Rectal smooth muscle tissue (tissue), 1 donor: ENCODE results near the gene RAB13.
A peak's percentile ranks its signal among the peaks of the same experiment; 100 is the strongest.

Experiments used
- H3K27ac ChIP-seq: one replicate; pipeline ENCODE4 v1.7.0; 2013; ENCODE audit warnings: low read depth, low read length, inconsistent platforms
- H3K27me3 ChIP-seq: one replicate; pipeline ENCODE4 v1.7.0; 2013; ENCODE audit warnings: low read length; ENCODE audit not compliant: control insufficient read depth, insufficient read depth
- H3K36me3 ChIP-seq: one replicate; pipeline ENCODE4 v1.7.0; 2013; ENCODE audit warnings: low read length; ENCODE audit not compliant: control insufficient read depth, insufficient read depth
- H3K4me1 ChIP-seq: one replicate; pipeline ENCODE4 v1.7.0; 2013; ENCODE audit warnings: low read length; ENCODE audit not compliant: control insufficient read depth, insufficient read depth
- H3K4me3 ChIP-seq: one replicate; pipeline ENCODE4 v1.7.0; 2013; ENCODE audit warnings: low read length
- H3K9ac ChIP-seq: one replicate; pipeline ENCODE4 v1.7.0; 2013; ENCODE audit warnings: low read length

RAB13 gene

DNA sequence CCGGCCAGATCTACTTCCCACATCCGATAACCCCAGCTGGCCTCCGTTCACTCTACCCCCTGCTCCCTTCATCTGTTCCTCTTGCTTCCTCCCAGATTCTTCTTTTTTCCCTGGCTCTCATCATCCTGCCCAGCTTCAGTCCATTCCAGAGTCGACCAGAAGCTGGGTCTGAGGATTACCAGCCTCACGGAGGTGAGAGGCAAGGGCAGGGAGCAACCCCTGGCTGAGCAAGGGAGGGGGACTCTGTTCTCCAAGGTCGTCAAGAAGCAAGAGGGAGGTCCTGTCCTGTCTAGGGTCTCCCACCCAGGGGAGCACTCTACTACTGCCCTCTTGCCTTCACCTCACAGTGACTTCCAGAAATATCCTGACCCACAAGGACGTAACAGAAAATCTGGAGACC lies 12.6 kb downstream of the RAB13 start:
- Histone ChIP-seq H3K27ac (no peak overlapping the region), H3K4me1 (peaks cover 6% of the 10 kb centered on the region), H3K4me3 (no peak overlapping the region), H3K36me3 (peaks cover 5% of the 10 kb centered on the region), H3K27me3 (no peaks in the 10 kb centered on the region), H3K9ac (no peak overlapping the region)

DNA sequence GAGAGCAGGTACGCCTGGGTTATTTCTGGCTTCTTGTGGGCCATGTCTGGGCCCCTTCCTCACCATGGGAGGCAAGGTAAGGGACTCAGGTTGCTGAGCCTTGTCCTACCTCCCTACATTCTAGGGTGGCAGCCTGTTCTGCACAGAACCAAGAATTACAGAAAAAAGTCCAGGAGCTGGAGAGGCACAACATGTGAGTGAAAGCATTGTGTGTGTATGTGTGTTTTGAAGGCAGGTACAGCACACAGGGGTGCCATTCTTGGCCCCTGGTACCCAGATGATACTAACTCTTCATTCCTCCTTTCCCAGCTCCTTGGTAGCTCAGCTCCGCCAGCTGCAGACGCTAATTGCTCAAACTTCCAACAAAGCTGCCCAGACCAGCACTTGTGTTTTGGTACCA lies 13.1 kb downstream of the RAB13 start:
- H3K36me3 ChIP-seq = peaks cover 5% of the 10 kb centered on the region

DNA sequence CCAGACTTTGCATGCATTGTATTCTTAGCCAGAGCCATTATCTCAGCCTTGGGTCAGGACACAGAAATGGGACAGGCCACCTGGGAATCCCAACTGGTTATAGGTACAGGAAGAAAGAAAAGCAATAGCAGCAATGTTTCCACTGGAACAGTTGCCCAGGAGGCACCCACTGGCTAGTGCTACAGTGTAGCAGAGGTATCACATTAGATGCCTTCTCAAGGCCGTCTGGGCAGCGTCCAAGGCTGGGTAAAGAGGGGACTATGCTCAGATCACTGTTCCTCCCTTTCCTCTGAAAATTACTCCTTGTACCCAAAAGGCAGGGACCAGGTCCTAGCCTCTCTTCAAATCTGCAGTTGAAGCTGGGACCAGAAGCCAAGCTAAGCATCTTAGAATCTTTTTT lies 15.8 kb downstream of the RAB13 start:
- no peak overlapping the region for H3K27ac ChIP-seq
- peaks cover 10% of the 10 kb centered on the region for H3K4me1 ChIP-seq
- peaks cover 5% of the 10 kb centered on the region for H3K36me3 ChIP-seq
- H3K27me3 ChIP-seq = no peaks in the 10 kb centered on the region
- no peak overlapping the region for H3K9ac ChIP-seq
- H3K4me3 ChIP-seq = no peak overlapping the region

More for the DNA sequence above, 13.1 kb downstream of the RAB13 start:
- Histone ChIP-seq H3K9ac (no peak overlapping the region), H3K4me3 (no peak overlapping the region), H3K4me1 (peaks cover 9% of the 10 kb centered on the region), H3K27me3 (no peaks in the 10 kb centered on the region), H3K27ac (no peak overlapping the region)

DNA sequence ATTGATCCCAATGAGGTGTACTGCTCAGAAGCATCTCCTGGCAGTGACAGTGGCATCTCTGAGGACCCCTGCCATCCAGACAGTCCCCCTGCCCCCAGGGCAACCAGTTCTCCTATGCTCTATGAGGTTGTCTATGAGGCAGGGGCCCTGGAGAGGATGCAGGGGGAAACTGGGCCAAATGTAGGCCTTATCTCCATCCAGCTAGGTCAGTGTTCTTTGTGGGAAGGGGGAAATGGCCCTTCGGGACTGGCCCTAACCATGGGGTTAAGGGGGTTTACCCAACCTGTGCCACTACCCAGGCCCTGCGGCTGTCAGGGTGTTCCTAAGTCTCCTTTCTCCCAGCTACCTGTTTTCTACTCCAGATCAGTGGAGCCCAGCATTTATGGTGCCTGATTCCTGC lies 17.2 kb downstream of the RAB13 start:
- H3K9ac ChIP-seq = no peak overlapping the region
- H3K27ac ChIP-seq = no peak overlapping the region
- H3K27me3 ChIP-seq = no peaks in the 10 kb centered on the region
- H3K4me3 ChIP-seq = no peak overlapping the region
- H3K36me3 ChIP-seq = peaks cover 5% of the 10 kb centered on the region
- H3K4me1 ChIP-seq = peaks cover 14% of the 10 kb centered on the region

DNA sequence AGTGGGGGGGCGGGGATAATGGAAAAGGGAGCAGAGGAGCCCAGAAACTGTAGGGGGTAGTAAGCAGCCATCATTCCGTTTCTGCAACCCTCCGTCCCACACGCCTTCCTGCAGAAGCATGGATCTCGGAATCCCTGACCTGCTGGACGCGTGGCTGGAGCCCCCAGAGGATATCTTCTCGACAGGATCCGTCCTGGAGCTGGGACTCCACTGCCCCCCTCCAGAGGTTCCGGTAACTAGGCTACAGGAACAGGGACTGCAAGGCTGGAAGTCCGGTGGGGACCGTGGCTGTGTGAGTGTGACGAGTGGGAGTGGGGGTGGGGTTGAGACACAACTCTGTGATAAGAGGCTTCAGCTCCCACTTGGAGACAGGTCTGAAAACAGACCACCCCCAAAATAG lies 17.7 kb downstream of the RAB13 start:
- Histone ChIP-seq H3K27ac (peak overlapping the region; percentile 14), H3K4me1 (peaks cover 14% of the 10 kb centered on the region), H3K9ac (peak overlapping the region; percentile 53), H3K36me3 (peaks cover 5% of the 10 kb centered on the region), H3K4me3 (peak overlapping the region; percentile 71), H3K27me3 (no peaks in the 10 kb centered on the region)

DNA sequence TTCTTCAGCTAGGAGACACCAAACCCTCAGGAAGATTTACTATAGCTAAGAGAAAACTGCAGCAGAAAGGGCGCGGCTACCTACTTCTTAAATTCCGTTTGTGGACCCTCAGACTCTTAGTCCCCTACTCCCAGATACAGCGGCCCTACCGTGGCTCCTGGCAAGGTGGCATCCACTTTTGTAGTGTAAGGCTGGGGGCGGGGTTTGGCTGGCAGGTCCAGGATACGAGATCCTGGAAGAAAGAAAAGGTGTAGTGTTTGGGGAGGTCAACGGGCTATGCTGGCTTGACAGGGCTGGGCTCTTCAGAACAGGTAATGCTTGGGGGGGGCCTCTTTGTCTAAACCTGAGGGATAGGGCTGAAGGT lies 18.2 kb downstream of the RAB13 start:
- Histone ChIP-seq H3K27ac (peak overlapping the region; percentile 89), H3K4me3 (peak overlapping the region; percentile 71), H3K36me3 (peaks cover 2% of the 10 kb centered on the region), H3K4me1 (peaks cover 14% of the 10 kb centered on the region), H3K9ac (peak overlapping the region; percentile 29), H3K27me3 (no peaks in the 10 kb centered on the region)

DNA sequence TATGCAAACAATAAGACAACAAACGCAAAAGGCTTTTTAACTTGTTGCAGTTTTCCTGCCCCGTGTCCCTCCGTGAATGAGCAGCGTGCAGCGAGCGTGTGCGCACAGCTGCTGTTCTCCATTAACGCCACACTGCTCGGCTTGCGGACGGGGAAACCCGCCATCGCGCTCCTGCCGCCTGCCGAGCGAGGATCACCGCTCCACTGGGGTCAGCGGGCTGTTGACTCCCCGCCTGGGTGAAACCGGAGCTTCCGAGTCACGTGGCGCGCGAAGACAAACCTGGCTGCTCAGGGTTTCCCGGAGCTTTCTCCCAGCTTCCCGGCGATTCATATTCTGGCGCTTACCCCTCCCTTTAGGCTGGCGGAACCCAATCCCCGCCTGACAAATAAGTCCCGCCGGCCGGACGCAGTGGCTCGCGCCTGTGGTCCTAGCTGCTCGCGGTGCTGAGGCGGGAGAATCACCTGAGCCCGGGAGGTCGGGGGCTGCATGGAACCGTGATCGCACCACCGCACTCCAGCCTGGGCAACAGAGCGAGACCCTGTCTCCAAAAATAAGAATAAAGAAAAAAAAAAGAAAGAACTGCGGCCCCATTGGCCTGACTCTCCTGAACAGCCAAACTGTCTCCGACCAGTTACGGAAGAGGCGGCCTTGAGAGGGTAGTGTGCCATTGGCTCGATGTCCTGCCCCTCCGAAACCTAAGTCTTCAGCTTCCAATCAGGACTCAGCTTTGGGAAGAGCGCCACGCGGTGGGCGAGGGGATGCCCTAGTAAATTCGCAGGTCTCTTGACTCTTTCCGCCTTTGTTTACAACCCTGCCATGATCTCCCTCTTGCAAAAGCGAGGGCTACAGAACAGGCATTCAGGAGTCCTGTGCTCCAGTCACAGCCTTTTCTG lies 18.8 kb downstream of the RAB13 start, which contains the start of gene CREB3L4:
Gene CREB3L4 (plus strand): TSS at position 796 of the 893 bp plus-strand sequence. CDS start 624 bp downstream, outside the sequence.
- peak within 1 kb of the TSS; percentile 89 for H3K27ac ChIP-seq
- no peaks in the 10 kb centered on the region for H3K36me3 ChIP-seq
- H3K4me1 ChIP-seq = peaks cover 14% of the 10 kb centered on the region
- peak within 1 kb of the TSS; percentile 71 for H3K4me3 ChIP-seq
- H3K9ac ChIP-seq = peak within 1 kb of the TSS; percentile 53
- H3K27me3 ChIP-seq = no peaks in the 10 kb centered on the region

DNA sequence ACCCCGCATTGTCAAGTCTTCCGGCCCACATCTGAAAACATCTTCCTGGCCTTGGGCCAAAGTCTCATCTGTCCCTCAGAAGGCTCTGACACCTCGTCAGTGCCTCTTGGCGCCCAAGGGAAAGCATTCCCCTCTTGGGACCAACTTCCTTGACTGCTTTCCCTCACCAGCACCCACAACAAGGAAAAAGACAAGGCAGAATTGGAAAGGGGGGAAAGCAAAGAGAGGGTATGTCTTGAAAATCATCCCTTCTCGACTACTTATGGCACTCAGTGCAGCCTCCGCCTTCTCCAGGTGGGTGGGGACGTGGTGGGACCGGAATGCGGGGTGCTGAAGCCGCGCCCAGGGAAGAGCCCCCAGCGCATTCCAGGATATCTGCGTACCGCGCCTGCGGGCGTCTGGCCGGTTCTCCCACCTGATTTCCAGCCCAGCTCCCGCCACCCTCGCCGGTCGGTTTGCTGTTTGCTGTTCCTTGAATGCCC lies 22.2 kb downstream of the RAB13 start:
- Histone ChIP-seq H3K27me3 (no peaks in the 10 kb centered on the region), H3K27ac (peak overlapping the region; percentile 98), H3K9ac (peak overlapping the region; percentile 39), H3K36me3 (peaks cover 4% of the 10 kb centered on the region), H3K4me3 (peak overlapping the region; percentile 95), H3K4me1 (peaks cover 18% of the 10 kb centered on the region)

DNA sequence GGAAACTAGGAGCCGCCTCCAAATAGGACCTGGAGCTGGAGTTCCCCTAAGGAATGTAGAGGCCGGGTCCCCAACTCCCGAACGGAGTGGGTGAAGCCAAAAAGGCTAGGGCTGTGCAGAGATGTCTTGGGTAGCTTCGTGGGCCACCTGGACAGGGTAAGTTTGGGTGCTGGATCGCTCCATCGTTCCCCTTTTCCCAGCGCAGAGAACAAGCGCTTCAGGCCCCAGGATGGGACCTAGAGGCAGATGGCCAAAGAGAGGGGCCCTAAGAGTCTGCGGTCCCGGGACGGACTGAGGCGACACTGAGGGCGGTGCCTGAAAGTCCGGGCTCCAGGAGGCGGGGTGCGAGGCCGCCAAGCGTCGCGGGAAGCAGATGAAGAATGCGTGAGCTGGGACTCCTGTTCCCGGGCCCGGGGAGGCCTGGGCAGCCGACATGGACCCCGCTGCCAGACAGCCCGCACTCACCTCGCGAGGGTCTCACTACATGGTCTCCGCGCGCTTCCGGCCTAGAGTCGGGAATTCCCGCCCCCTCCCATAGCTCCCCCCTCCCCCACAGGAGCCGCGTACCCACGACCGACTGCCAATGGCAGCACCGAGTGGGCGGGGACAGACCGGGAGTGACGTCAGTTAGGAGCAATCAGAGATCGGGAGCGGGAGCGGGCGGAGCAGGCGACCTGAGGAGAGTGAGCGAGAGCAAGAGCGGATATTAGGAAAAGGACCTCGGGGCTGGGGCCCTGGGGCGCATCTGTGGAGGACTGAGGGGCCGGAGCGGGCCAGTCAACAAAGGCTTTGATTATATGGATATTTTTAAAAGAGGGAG lies 22.9 kb downstream of the RAB13 start, which contains the start of gene SLC39A1:
Gene SLC39A1 (minus strand): TSS at position 508 of the 820 bp plus-strand sequence. CDS start 822 bp downstream, outside the sequence.
- Histone ChIP-seq H3K4me1 (peaks cover 18% of the 10 kb centered on the region), H3K27me3 (no peaks in the 10 kb centered on the region), H3K36me3 (peaks cover 4% of the 10 kb centered on the region), H3K4me3 (peak within 1 kb of the TSS; percentile 95), H3K27ac (peak within 1 kb of the TSS; percentile 98), H3K9ac (peak within 1 kb of the TSS; percentile 74)

DNA sequence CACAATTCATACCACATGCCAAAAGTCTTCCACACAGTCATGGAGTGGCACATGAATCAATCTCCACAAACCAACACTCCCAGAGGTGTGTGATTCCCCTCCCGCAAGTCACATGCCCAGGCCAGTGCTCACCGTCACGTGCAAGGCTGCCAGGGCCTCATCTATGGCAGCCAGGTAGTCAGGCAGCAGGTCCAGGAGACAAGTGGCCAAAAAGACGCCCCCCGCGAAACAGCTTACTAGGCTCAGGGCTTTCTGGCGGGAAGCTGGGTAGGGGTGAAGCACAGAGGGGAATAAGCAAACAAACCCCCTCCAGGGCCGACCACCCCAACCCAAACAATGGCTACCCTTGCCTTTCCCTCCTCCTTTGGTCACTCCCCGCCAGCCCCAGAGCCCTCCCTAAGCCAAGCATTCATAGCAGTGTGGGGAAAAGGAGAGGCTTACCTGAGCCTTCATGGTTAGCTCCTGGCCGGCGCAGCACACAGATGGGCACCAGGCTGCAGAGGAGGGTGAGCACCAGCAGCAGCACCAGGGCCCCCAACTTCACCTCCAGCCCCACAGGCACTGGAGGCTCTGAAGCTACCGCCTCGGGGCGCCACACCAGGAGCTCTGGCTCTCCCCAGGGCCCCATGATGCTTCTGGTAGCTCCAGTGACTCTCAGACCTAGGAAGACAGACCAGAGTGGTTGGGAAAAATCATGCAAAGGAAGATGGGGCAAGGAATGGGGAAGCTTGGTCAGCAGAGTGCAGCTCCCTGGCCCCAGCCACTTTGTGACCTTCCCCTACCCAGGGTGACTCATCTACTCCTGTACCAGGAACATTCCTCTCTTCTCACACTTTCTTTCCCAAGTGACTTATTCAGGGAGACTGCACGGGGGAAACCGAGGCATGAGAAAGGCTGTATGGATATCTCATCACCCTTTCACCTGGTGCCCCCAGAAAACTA lies 23.8 kb downstream of the RAB13 start:
- Histone ChIP-seq H3K36me3 (peaks cover 4% of the 10 kb centered on the region), H3K9ac (peak overlapping the region; percentile 74), H3K4me1 (peaks cover 17% of the 10 kb centered on the region), H3K4me3 (peak overlapping the region; percentile 90), H3K27ac (peak overlapping the region; percentile 98), H3K27me3 (no peaks in the 10 kb centered on the region)

DNA sequence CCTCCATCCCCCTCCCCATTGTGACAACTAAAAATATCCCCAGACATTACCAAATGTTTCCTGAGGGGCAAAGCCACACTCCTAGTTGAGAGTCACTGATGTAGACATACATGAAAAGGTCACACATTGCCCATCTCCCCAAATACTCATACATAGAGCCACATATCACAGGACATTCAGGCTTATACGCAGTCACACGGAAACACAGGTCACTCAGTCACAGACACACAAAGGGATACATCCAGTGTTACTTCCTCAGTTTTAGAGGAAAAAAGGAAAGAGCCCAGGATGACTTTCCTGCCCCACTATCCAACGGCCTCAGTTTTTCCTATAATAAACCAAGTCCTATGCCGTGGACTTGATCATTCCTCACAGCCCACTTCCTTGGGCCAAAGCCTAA lies 24.7 kb downstream of the RAB13 start:
- Histone ChIP-seq H3K27me3 (no peaks in the 10 kb centered on the region), H3K4me1 (peaks cover 20% of the 10 kb centered on the region), H3K4me3 (no peak overlapping the region), H3K27ac (no peak overlapping the region), H3K36me3 (peaks cover 4% of the 10 kb centered on the region), H3K9ac (no peak overlapping the region)
